SK-N-SH treated with all-trans-retinoic acid at 6 μM for 48 hours (cell line): ENCODE measurements around the gene OXLD1.

ENCODE experiments used
- ARNTL ChIP-seq: fragments of 450-650 bp; formaldehyde crosslinking; IDR thresholded peaks from 2 replicates; pipeline ENCODE4 v1.5.0; 2020; ENCODE audit warnings: low read depth, mild to moderate bottlenecking, moderate library complexity, borderline replicate concordance
- ESRRG ChIP-seq: fragments of 250-450 bp; sonication (Bioruptor Pico); IDR thresholded peaks from 2 replicates; pipeline ENCODE4 v1.6.1; 2021; ENCODE audit warnings: mild to moderate bottlenecking
- OSR1 ChIP-seq: fragments of 250-450 bp; sonication (Bioruptor Pico); IDR thresholded peaks from 2 replicates; pipeline ENCODE4 v1.8.0; 2022; ENCODE audit warnings: moderate library complexity, mild to moderate bottlenecking, inconsistent platforms
- PPARA ChIP-seq: fragments of 250-450 bp; sonication (Bioruptor Pico); IDR thresholded peaks from 2 replicates; pipeline ENCODE4 v1.5.0; 2020; ENCODE audit warnings: mild to moderate bottlenecking, borderline replicate concordance
- SNAI2 ChIP-seq: fragments of 250-450 bp; sonication (Bioruptor Pico); IDR thresholded peaks from 2 replicates; pipeline ENCODE4 v1.5.0; 2020; ENCODE audit warnings: mild to moderate bottlenecking, moderate library complexity
- ZFP3 ChIP-seq: fragments of 250-450 bp; sonication (Bioruptor Pico); IDR thresholded peaks from 2 replicates; pipeline ENCODE4 v1.5.0; 2020; ENCODE audit warnings: mild to moderate bottlenecking, moderate library complexity
- ZNF565 ChIP-seq: fragments of 450-650 bp; formaldehyde crosslinking; conservative IDR thresholded peaks from 2 replicates; pipeline ENCODE4 v1.5.0; 2020; ENCODE audit warnings: low read depth, mild to moderate bottlenecking, moderate library complexity
- ZNF8 ChIP-seq: fragments of 450-650 bp; formaldehyde crosslinking; IDR thresholded peaks from 2 replicates; pipeline ENCODE4 v1.5.0; 2020; ENCODE audit warnings: mild to moderate bottlenecking, moderate library complexity
- TF ChIP-seq, protein P1 (sequence below): fragments of 250-450 bp; sonication (Bioruptor Pico); IDR thresholded peaks from 2 replicates; pipeline ENCODE4 v1.5.1; 2021; ENCODE audit warnings: mild to moderate bottlenecking, moderate library complexity
- TF ChIP-seq, protein P2 (sequence below): fragments of 250-450 bp; sonication (Bioruptor Pico); IDR thresholded peaks from 2 replicates; pipeline ENCODE4 v1.8.0; 2020; ENCODE audit warnings: mild to moderate bottlenecking, moderate library complexity, borderline replicate concordance
- TF ChIP-seq, protein P3 (sequence below): fragments of 250-450 bp; sonication (Bioruptor Pico); IDR thresholded peaks from 2 replicates; pipeline ENCODE4 v1.8.0; 2021; ENCODE audit warnings: low read depth, mild to moderate bottlenecking, moderate library complexity, borderline replicate concordance

DNA sequence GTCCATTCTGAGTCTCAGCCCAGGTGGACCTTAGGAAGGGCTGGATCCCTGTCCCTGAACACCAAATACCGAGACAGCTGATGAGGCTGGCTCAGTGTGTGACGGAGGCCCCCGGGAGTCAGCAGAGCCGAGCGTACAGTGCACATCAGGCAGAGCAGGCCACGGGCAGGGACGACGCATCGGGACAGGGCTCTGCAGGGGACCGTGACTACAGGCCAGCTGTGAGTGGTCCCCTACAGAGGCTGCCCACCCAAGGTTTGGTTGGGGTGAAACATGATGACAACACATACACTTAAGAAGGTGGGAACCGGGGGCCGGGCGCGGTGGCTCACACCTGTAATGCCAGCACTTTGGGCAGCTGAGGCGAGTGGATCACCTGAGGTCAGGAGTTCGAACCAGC lies 6.5 kb upstream of the OXLD1 start:
- TF ChIP-seq PPARA (CRISPR knock-in tag) (no peak), ZNF565 (CRISPR knock-in tag) (no peak), ARNTL (CRISPR knock-in tag) (no peak), ZNF8 (no peak), SNAI2 (no peak), ESRRG (no peak), OSR1 (CRISPR knock-in tag) (no peak), ZFP3 (CRISPR knock-in tag) (no peak)
- TF ChIP-seq, protein P1, sequence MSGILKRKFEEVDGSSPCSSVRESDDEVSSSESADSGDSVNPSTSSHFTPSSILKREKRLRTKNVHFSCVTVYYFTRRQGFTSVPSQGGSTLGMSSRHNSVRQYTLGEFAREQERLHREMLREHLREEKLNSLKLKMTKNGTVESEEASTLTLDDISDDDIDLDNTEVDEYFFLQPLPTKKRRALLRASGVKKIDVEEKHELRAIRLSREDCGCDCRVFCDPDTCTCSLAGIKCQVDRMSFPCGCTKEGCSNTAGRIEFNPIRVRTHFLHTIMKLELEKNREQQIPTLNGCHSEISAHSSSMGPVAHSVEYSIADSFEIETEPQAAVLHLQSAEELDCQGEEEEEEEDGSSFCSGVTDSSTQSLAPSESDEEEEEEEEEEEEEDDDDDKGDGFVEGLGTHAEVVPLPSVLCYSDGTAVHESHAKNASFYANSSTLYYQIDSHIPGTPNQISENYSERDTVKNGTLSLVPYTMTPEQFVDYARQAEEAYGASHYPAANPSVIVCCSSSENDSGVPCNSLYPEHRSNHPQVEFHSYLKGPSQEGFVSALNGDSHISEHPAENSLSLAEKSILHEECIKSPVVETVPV (CRISPR knock-in tag): no peak
- TF ChIP-seq, protein P2, sequence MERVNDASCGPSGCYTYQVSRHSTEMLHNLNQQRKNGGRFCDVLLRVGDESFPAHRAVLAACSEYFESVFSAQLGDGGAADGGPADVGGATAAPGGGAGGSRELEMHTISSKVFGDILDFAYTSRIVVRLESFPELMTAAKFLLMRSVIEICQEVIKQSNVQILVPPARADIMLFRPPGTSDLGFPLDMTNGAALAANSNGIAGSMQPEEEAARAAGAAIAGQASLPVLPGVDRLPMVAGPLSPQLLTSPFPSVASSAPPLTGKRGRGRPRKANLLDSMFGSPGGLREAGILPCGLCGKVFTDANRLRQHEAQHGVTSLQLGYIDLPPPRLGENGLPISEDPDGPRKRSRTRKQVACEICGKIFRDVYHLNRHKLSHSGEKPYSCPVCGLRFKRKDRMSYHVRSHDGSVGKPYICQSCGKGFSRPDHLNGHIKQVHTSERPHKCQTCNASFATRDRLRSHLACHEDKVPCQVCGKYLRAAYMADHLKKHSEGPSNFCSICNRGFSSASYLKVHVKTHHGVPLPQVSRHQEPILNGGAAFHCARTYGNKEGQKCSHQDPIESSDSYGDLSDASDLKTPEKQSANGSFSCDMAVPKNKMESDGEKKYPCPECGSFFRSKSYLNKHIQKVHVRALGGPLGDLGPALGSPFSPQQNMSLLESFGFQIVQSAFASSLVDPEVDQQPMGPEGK (CRISPR knock-in tag): no peak
- TF ChIP-seq, protein P3, sequence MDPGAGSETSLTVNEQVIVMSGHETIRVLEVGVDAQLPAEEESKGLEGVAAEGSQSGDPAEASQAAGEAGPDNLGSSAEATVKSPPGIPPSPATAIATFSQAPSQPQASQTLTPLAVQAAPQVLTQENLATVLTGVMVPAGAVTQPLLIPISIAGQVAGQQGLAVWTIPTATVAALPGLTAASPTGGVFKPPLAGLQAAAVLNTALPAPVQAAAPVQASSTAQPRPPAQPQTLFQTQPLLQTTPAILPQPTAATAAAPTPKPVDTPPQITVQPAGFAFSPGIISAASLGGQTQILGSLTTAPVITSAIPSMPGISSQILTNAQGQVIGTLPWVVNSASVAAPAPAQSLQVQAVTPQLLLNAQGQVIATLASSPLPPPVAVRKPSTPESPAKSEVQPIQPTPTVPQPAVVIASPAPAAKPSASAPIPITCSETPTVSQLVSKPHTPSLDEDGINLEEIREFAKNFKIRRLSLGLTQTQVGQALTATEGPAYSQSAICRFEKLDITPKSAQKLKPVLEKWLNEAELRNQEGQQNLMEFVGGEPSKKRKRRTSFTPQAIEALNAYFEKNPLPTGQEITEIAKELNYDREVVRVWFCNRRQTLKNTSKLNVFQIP: no peak
